Measurements from ENCODE around the gene ADGRG4. TPM values are rescaled to one million over a fixed set of nuclear protein-coding genes. Genes with fewer than 3 reads are reported as not detected.

The ADGRG4 gene
- total RNA-seq, 6 experiments from 2014 or later: 0.05 TPM; not detected in 5

GRCh38 chrX:136259543-136259942, 41.2 kb upstream of the ADGRG4 start:
- H3K4me3 Mint-ChIP-seq: peak overlapping the region; percentile 46

GRCh38 chrX:136260776-136261175, 40.0 kb upstream of the ADGRG4 start:
- Mint-ChIP-seq H3K27ac (peak overlapping the region; percentile 87), H3K27me3 (ENCODE audit: insufficient read depth) (no peaks in the 10 kb centered on the region), H3K36me3 (ENCODE audit: low read depth) (no peaks in the 10 kb centered on the region), H3K4me3 (peak overlapping the region; percentile 33), H3K9me3 (no peaks in the 10 kb centered on the region), H3K4me1 (ENCODE audit: low read depth) (peaks cover 60% of the 10 kb centered on the region)
- DNase-seq: peak; percentile 84
- no peak for TF ChIP-seq CTCF (IDR thresholded peaks at IDR 0.05)

More at GRCh38 chrX:136259543-136259942, 41.2 kb upstream of the ADGRG4 start:
- H3K36me3 Mint-ChIP-seq (ENCODE audit: low read depth): no peaks in the 10 kb centered on the region
- H3K27ac Mint-ChIP-seq: peak overlapping the region; percentile 87
- H3K27me3 Mint-ChIP-seq (ENCODE audit: insufficient read depth): no peaks in the 10 kb centered on the region
- DNase-seq: peak; percentile 24
- peaks cover 58% of the 10 kb centered on the region for H3K4me1 Mint-ChIP-seq (ENCODE audit: low read depth)
- H3K9me3 Mint-ChIP-seq: no peaks in the 10 kb centered on the region
- no peak for TF ChIP-seq CTCF (IDR thresholded peaks at IDR 0.05)

- Mint-ChIP-seq H3K27ac (peak overlapping the region; percentile 87), H3K27me3 (ENCODE audit: insufficient read depth) (no peaks in the 10 kb centered on the region), H3K4me1 (ENCODE audit: low read depth) (peaks cover 59% of the 10 kb centered on the region), H3K36me3 (ENCODE audit: low read depth) (no peaks in the 10 kb centered on the region), H3K9me3 (no peaks in the 10 kb centered on the region), H3K4me3 (peak overlapping the region; percentile 33; the same call in 1 of the 2 replicates)
- peak; percentile 25 for DNase-seq
- TF ChIP-seq CTCF (IDR thresholded peaks at IDR 0.05): no peak
Observed at GRCh38 chrX:136261321-136261720, 39.4 kb upstream of the ADGRG4 start.

GRCh38 chrX:136262243-136262642, 38.5 kb upstream of the ADGRG4 start:
- Mint-ChIP-seq H3K27me3 (ENCODE audit: insufficient read depth) (no peaks in the 10 kb centered on the region), H3K9me3 (no peaks in the 10 kb centered on the region), H3K4me1 (ENCODE audit: low read depth) (peaks cover 64% of the 10 kb centered on the region), H3K36me3 (ENCODE audit: low read depth) (no peaks in the 10 kb centered on the region), H3K4me3 (no peak overlapping the region), H3K27ac (peak overlapping the region; percentile 40; the same call in 1 of the 2 replicates)
- no peak for DNase-seq
- no peak for TF ChIP-seq CTCF (IDR thresholded peaks at IDR 0.05)

- Mint-ChIP-seq H3K36me3 (ENCODE audit: low read depth) (no peaks in the 10 kb centered on the region), H3K27ac (no peak overlapping the region), H3K4me3 (no peak overlapping the region), H3K9me3 (no peaks in the 10 kb centered on the region), H3K4me1 (ENCODE audit: low read depth) (peaks cover 64% of the 10 kb centered on the region), H3K27me3 (ENCODE audit: insufficient read depth) (no peaks in the 10 kb centered on the region)
- DNase-seq: no peak
- TF ChIP-seq CTCF (IDR thresholded peaks at IDR 0.05): peak; percentile 12; the same call in 1 of the 2 replicates
Observed at GRCh38 chrX:136262812-136263315, 37.9 kb upstream of the ADGRG4 start.

Measured in HFFc6 (cell line).